MM.1S (cell line): ENCODE measurements around the gene MYO16.

ENCODE experiments used
- EZH2 ChIP-seq: fragments of 300-600 bp; sonication (generic); optimal IDR thresholded peaks from 2 replicates; pipeline ENCODE3; 2017; ENCODE audit warnings: low read depth, mild to moderate bottlenecking, antibody characterized with exemption, low read length, mixed read lengths
- EZH2phosphoT487 ChIP-seq: fragments of 300-600 bp; sonication (generic); IDR thresholded peaks from 2 replicates; pipeline ENCODE4 v1.6.1; 2018; ENCODE audit warnings: antibody characterized with exemption, low read length
- TF ChIP-seq, protein P1 (sequence below): fragments of 300-600 bp; sonication (generic); IDR thresholded peaks from 2 replicates; pipeline ENCODE4 v1.5.1; 2016; ENCODE audit warnings: antibody characterized with exemption, low read length, mixed read lengths

- TF ChIP-seq EZH2phosphoT487: no peak
- TF ChIP-seq, protein P1, sequence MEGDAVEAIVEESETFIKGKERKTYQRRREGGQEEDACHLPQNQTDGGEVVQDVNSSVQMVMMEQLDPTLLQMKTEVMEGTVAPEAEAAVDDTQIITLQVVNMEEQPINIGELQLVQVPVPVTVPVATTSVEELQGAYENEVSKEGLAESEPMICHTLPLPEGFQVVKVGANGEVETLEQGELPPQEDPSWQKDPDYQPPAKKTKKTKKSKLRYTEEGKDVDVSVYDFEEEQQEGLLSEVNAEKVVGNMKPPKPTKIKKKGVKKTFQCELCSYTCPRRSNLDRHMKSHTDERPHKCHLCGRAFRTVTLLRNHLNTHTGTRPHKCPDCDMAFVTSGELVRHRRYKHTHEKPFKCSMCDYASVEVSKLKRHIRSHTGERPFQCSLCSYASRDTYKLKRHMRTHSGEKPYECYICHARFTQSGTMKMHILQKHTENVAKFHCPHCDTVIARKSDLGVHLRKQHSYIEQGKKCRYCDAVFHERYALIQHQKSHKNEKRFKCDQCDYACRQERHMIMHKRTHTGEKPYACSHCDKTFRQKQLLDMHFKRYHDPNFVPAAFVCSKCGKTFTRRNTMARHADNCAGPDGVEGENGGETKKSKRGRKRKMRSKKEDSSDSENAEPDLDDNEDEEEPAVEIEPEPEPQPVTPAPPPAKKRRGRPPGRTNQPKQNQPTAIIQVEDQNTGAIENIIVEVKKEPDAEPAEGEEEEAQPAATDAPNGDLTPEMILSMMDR: no peak
- TF ChIP-seq EZH2: no peak
Observed at GRCh38 chr13:108777421-108778420, 148.3 kb downstream of the MYO16 start.
